GM12872 (cell line): ENCODE measurements around the gene HECW1.

Experiments
- CTCF ChIP-seq: IDR thresholded peaks from 3 replicates; pipeline ENCODE4 v1.5.1; 2011; ENCODE audit warnings: low read depth, mild to moderate bottlenecking, low read length, moderate library complexity; ENCODE audit not compliant: insufficient read depth

HECW1 gene

GRCh38 chr7:43113622-43114457 is 1.4 kb downstream of the HECW1 start:
- TF ChIP-seq CTCF, result no peak

DNA sequence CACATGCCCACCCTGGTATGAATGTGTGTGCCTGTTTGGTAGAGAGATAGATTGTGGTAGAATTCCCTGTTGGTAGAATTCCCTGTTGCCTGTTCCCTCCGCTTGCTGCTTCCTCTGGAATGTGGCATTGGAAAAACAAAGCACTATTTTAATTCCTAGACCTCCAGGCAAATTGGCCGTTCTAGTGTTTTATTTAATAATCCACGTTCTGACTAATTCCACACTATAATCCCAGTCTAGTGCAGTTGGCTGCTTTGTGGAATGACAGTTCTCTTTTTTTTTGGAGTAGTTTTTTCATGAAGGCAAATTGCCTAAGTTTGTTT is 2.0 kb downstream of the HECW1 start:
- TF ChIP-seq CTCF, result no peak

- TF ChIP-seq CTCF, result no peak
Measured at GRCh38 chr7:43116451-43116850, 4.0 kb downstream of the HECW1 start.

DNA sequence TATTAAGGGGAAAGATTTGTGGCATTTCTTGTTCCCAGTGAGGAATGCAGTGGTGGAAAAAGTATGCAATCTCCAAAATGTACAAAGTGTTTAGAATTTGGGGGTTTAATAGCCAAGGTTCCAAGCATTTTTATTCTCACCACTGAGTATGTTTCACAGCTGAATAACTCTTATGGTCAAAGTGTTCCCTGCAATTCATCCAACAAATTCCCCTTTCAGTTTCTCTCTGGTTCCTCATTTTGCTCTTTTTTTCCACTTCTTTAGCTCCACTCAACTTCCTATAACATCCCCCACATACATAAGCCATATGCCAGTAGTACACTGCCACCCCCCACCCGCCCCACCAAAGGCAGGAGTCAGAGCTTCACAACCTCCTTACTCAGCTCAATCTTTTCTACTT is 4.6 kb downstream of the HECW1 start:
- no peak for TF ChIP-seq CTCF

DNA sequence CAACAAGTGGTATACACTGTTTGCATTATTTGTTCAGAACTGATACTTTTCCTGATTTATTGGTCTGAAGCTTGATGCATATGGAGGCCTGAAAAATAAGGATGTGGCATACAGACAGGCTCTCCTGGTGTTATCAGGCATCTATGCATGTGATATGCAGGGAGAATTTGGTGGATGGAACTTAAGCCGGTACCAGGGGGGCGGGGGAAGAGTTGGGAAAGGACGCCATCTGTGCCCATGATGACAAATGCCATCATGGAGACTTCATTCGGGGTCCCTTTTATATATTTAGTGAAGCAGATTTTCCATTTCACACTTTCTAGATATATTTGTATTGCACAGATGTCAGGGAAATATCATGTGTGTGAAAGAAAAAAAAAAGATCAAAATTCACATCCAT is 5.4 kb downstream of the HECW1 start:
- no peak for TF ChIP-seq CTCF

DNA sequence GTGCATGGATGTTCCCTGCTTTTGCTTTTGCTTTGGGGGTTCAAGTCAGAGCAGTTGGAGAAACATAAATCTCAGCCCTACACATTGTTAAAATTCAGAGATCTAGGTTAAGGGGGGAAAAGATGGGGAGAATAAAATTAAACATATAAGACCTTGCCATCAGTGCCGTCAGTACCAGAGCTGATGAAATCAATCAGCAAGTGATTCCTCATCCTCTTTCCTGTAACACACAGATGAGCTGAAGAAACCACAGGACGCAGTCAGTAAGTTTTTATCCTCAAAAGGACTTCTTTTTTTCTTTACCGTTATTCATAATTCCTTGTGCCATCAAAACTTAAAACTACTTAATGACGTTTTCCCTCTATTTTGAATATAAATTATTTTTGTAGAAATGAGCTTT is 5.9 kb downstream of the HECW1 start:
- TF ChIP-seq CTCF, result no peak

GRCh38 chr7:43119371-43120075 is 7.1 kb downstream of the HECW1 start:
- no peak for TF ChIP-seq CTCF
